ENCODE results near the gene FAM222A. TPM values are rescaled to one million over a fixed set of nuclear protein-coding genes. Genes with fewer than 3 reads are reported as not detected.
A peak's percentile ranks its signal among the peaks of the same experiment; 100 is the strongest.

FAM222A gene
- total and polyA plus RNA-seq, 12 donors = 9.2 to 57.8 (median 25.3) TPM

DNA sequence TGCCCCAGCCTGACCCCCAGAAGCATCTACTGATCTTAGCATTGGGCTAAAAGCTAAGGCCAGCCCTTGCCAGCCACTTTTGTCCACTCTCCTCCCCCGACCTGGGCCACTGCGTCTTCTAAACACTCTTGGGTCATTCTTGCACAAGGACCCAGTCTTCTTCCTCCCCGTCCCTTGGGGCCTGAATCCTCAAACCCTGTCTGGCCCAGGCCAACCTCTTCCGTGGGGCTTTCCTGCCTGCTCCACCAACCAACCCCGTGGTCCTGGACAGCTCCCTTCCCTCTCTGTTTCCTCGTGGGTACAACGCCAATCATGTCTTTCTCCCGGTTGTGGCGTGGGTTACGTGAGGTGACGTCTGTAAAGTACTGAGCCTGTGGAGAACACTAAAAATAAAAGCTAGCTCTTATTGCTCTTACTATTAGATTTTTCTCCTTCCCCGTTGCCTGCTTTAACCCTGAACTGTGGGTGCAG is 21.5 kb downstream of the FAM222A start:
- intact Hi-C loops (cut with DNase I) = no loop called here
- H3K36me3 ChIP-seq (replicated peaks in 1 of 2) = no peaks in the 10 kb centered on the region
- peak overlapping the region in 1 of 5 donors; percentile 86 for H3K27ac ChIP-seq
- no peak overlapping the region for H3K4me3 ChIP-seq
- TF ChIP-seq, protein P1, sequence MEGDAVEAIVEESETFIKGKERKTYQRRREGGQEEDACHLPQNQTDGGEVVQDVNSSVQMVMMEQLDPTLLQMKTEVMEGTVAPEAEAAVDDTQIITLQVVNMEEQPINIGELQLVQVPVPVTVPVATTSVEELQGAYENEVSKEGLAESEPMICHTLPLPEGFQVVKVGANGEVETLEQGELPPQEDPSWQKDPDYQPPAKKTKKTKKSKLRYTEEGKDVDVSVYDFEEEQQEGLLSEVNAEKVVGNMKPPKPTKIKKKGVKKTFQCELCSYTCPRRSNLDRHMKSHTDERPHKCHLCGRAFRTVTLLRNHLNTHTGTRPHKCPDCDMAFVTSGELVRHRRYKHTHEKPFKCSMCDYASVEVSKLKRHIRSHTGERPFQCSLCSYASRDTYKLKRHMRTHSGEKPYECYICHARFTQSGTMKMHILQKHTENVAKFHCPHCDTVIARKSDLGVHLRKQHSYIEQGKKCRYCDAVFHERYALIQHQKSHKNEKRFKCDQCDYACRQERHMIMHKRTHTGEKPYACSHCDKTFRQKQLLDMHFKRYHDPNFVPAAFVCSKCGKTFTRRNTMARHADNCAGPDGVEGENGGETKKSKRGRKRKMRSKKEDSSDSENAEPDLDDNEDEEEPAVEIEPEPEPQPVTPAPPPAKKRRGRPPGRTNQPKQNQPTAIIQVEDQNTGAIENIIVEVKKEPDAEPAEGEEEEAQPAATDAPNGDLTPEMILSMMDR (IDR thresholded peaks at IDR 0.05) = no peak
- no peak for TF ChIP-seq POLR2A (IDR thresholded peaks at IDR 0.05)
- 63 to 86% (median 70%) methylated on average over 12 of the region's 12 CpGs for WGBS, 4 donors
- no peaks in the 10 kb centered on the region for H3K27me3 ChIP-seq
- peaks cover 16 to 49% of the 10 kb centered on the region in 2 donors for H3K4me1 ChIP-seq (replicated peaks in 1 of 2)
- peak in 6 of 7 donors; percentile 6 to 68 (median 12) for DNase-seq
- no peaks in the 10 kb centered on the region for H3K9me3 ChIP-seq (replicated peaks in 1 of 3)

DNA sequence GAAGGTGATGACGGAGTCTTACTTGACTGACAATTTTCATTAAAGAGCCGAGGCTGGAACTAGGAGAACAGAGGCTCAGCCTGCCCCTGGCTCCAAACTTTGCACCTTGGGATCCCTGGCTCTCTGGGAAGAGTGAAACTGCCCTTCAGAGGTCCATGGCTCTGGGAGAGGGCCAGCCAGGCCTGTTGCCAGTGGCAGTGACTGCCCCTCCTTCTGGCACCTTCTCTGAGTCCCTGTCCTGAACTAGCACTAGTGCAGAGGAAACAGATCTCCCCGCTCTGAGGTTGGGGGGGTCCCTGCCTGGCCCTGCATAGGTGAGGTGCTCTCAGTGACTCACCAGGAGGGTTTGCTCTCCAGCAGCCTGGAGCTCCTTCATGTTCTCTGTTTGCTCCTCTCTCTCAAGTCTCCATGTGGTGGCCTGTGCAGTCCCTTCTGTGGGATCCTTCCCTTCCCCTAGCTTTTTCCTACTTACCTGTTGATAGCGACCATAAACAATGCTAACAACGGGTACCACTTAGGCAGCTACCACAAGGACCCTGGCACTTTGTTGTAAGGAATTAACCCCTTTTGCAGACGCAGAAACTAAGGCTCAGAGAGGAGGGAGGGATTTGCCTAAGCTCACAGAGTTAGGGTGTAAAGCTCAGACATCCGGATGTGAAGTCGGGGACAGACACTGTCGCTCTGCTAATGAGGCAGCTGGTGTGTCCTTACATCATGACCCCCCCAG is 22.4 kb downstream of the FAM222A start:
- H3K27ac ChIP-seq = peak overlapping the region in 3 of 5 donors; percentile 17 to 86 (median 34)
- TF ChIP-seq POLR2A (IDR thresholded peaks at IDR 0.05) = no peak
- TF ChIP-seq, protein P1 (IDR thresholded peaks at IDR 0.05) = no peak
- H3K4me1 ChIP-seq (replicated peaks in 1 of 2) = peaks cover 22 to 58% of the 10 kb centered on the region in 2 donors
- no peaks in the 10 kb centered on the region for H3K27me3 ChIP-seq
- H3K36me3 ChIP-seq (replicated peaks in 1 of 2) = no peaks in the 10 kb centered on the region
- no peak overlapping the region for H3K4me3 ChIP-seq
- peak; percentile 37 to 76 (median 53) for DNase-seq
- no peaks in the 10 kb centered on the region for H3K9me3 ChIP-seq (replicated peaks in 1 of 3)
- 57 to 65% (median 57%) methylated on average over 5 to 9 of the region's 9 CpGs for WGBS, 4 donors
- intact Hi-C loops (cut with DNase I) = no loop called here

DNA sequence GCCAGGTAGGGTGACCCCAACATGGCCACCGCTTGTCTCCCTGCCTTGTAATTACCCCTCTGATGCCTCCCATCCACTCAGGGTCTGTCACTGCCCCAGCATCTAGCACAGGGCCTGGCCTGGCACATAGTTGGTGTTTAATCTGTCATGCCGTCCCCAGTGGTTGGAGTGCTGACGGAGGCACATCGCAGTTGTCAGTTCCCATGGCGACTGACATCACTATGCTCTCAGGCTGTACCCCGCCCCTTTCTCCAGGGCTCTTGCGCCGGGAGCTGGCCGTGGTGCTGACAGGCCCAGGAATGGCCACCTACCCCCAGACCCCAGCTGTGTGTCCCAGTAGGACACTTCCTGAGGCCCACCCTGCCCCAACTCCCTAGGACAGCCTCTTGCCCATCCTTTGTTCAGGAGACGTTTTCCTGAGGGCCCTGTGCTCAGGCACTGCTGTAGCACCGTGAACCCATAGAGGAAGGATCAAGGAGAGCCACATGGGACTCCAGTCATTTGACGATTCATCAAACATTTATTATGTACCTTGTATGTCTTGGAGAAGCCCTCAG is 23.0 kb downstream of the FAM222A start:
- intact Hi-C loops (cut with DNase I) = no loop called here
- 50 to 71% (median 57%) methylated on average over 3 to 12 of the region's 12 CpGs for WGBS, 4 donors
- Histone ChIP-seq H3K4me1 (replicated peaks in 1 of 2) (peaks cover 23 to 64% of the 10 kb centered on the region in 2 donors), H3K9me3 (replicated peaks in 1 of 3) (no peaks in the 10 kb centered on the region), H3K36me3 (replicated peaks in 1 of 2) (no peaks in the 10 kb centered on the region), H3K4me3 (no peak overlapping the region), H3K27ac (peak overlapping the region in 2 of 5 donors; percentile 34 to 86), H3K27me3 (no peaks in the 10 kb centered on the region)
- DNase-seq = peak; percentile 23 to 91 (median 45)
- TF ChIP-seq POLR2A (IDR thresholded peaks at IDR 0.05) = no peak

DNA sequence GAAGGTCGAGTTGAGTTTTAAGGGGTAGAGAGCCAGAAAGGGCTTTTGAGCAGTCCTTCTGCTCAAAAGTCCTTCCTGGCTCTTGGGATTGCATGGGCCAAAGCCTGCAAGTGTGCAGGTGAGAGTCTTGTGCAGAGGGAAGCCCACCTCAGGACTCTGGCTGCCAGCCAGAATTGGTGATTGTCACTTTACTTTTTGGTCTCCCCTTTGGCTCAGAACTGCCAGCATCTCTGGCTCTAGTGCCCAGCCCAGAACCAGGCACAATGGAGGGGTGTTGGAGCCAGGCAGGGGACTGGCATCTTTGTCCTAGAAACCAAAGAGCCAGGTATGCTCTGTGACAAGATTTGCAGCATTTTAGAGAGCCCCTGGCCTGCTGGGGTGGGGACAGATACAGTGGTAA is 23.5 kb downstream of the FAM222A start:
- 43 to 50% (median 49%) methylated on average over 1 of the region's 1 CpG for WGBS, 4 donors
- TF ChIP-seq, protein P1 (IDR thresholded peaks at IDR 0.05) = no peak
- no peak for TF ChIP-seq POLR2A (IDR thresholded peaks at IDR 0.05)
- intact Hi-C loops (cut with DNase I) = no loop called here
- H3K27ac ChIP-seq = peak overlapping the region in 1 of 5 donors; percentile 86
- H3K9me3 ChIP-seq (replicated peaks in 1 of 3) = no peaks in the 10 kb centered on the region
- H3K27me3 ChIP-seq = no peaks in the 10 kb centered on the region
- DNase-seq = peak in 5 of 7 donors; percentile 5 to 52 (median 16)
- H3K4me1 ChIP-seq (replicated peaks in 1 of 2) = peaks cover 28 to 69% of the 10 kb centered on the region in 2 donors
- H3K4me3 ChIP-seq = no peak overlapping the region
- H3K36me3 ChIP-seq (replicated peaks in 1 of 2) = no peaks in the 10 kb centered on the region
